SK-N-SH (cell line): Measurements from ENCODE around the gene FFAR2. TPM values are rescaled to one million over a fixed set of nuclear protein-coding genes. Genes with fewer than 3 reads are reported as not detected.
"Not testable (repeated sequence)": the region's sequence is repeated elsewhere in the genome, so short reads cannot be mapped to it uniquely, and the experiment has no call there.

ENCODE experiments used
- CTCF ChIA-PET: fragments of 300-600, 350-600 bp; formaldehyde crosslinking; extraction: SDS; loops from one replicate; lab custom pipeline; 2021; lab: Yijun Ruan, JAX
- POLR2A ChIA-PET: fragments of 350-600 bp; sonication (Branson Sonifier 250); formaldehyde crosslinking; extraction: SDS; loops from one replicate; lab custom pipeline; 2020; ENCODE audit warnings: antibody characterized with exemption, inconsistent platforms; lab: Yijun Ruan, JAX
- DNase-seq: peaks from one replicate; pipeline ENCODE4 v3.0.0; 2012
- H2AFZ ChIP-seq: fragments of 200-600 bp; sonication (generic); 2 replicates; pipeline ENCODE4 v1.8.1; 2016; ENCODE audit warnings: antibody characterized with exemption, mild to moderate bottlenecking, low read depth
- H3F3A ChIP-seq: fragments of 200-600 bp; sonication (generic); replicated peaks from 2 replicates; pipeline ENCODE3; 2016; ENCODE audit warnings: antibody characterized with exemption, mild to moderate bottlenecking; ENCODE audit not compliant: insufficient read depth
- H3K27ac ChIP-seq, 2 experiments: fragments of 200-500 bp in 1 of 2; fragments of 200-600 bp in 1 of 2; sonication (Bioruptor generic) in 1 of 2; sonication (generic), shearing (Covaris generic) in 1 of 2; 2 replicates each; pipeline versions ENCODE4 v1.5.1 to v1.6.1; 2014 to 2016; ENCODE audit warnings: low read depth in 2 of 2, inconsistent platforms in 1 of 2, low read length in 1 of 2, mild to moderate bottlenecking in 1 of 2, mixed read lengths in 1 of 2
- H3K27me3 ChIP-seq: fragments of 200-600 bp; sonication (generic), shearing (Covaris generic); 2 replicates; pipeline ENCODE4 v1.6.1; 2016; ENCODE audit warnings: mixed run types; ENCODE audit not compliant: insufficient read depth
- H3K36me3 ChIP-seq, 2 experiments: fragments of 200-500 bp in 1 of 2; fragments of 200-600 bp in 1 of 2; sonication (Bioruptor generic) in 1 of 2; sonication (generic) in 1 of 2; replicated peaks in 1 of 2; 2 replicates each; pipeline versions ENCODE3 to v1.5.1; 2014 to 2016; ENCODE audit warnings: low read length in 1 of 2, mild to moderate bottlenecking in 1 of 2; ENCODE audit not compliant: insufficient read depth in 2 of 2, control insufficient read depth in 1 of 2
- H3K4me1 ChIP-seq, 2 experiments: fragments of 200-500 bp in 1 of 2; fragments of 200-600 bp in 1 of 2; sonication (Bioruptor generic) in 1 of 2; sonication (generic), shearing (Covaris generic) in 1 of 2; 2 replicates each; pipeline versions ENCODE4 v1.5.1 to v1.6.1; 2014 to 2016; ENCODE audit warnings: low read depth in 1 of 2, low read length in 1 of 2, mixed run types in 1 of 2; ENCODE audit not compliant: insufficient read depth in 2 of 2, control insufficient read depth in 1 of 2
- H3K4me2 ChIP-seq: fragments of 200-600 bp; sonication (generic), shearing (Covaris generic); 2 replicates; pipeline ENCODE4 v1.6.1; 2017; ENCODE audit warnings: mixed run types
- H3K4me3 ChIP-seq, 2 experiments: fragments of 200-500 bp in 1 of 2; fragments of 200-600 bp in 1 of 2; sonication (Bioruptor generic) in 1 of 2; sonication (generic), shearing (Covaris generic) in 1 of 2; 2 replicates each; pipeline versions ENCODE4 v1.5.1 to v1.8.1; 2014 to 2016; ENCODE audit warnings: low read depth in 2 of 2, inconsistent platforms in 1 of 2, low read length in 1 of 2, mild to moderate bottlenecking in 1 of 2, mixed read lengths in 1 of 2, moderate library complexity in 1 of 2
- H3K79me2 ChIP-seq: fragments of 200-600 bp; sonication (generic); 2 replicates; pipeline ENCODE4 v1.8.1; 2017; ENCODE audit warnings: mild to moderate bottlenecking; ENCODE audit not compliant: insufficient read depth
- H3K9ac ChIP-seq: fragments of 200-600 bp; sonication (generic); 2 replicates; pipeline ENCODE4 v1.6.1; 2017; ENCODE audit warnings: mixed run types
- H3K9me2 ChIP-seq: fragments of 200-600 bp; sonication (generic); 2 replicates; pipeline ENCODE4 v1.6.1; 2017; ENCODE audit warnings: mixed run types
- H3K9me3 ChIP-seq: fragments of 200-600 bp; sonication (generic); 2 replicates; pipeline ENCODE4 v1.6.1; 2017; ENCODE audit warnings: mixed run types, mild to moderate bottlenecking, moderate library complexity
- H4K20me1 ChIP-seq: fragments of 200-600 bp; sonication (generic); 2 replicates; pipeline ENCODE4 v1.6.1; 2017; ENCODE audit warnings: mild to moderate bottlenecking, mixed run types; ENCODE audit not compliant: insufficient read depth
- EP300 ChIP-seq, 2 experiments: IDR thresholded peaks; 2 replicates each; pipeline versions ENCODE4 v1.4.0 to v1.6.1; 2012; ENCODE audit warnings: borderline replicate concordance in 1 of 2, low read depth in 1 of 2, low read length in 1 of 2
- EZH2phosphoT487 ChIP-seq: fragments of 200-600 bp; sonication (generic); IDR thresholded peaks from 2 replicates; pipeline ENCODE4 v1.6.1; 2017; ENCODE audit warnings: low read depth, mixed run types, mild to moderate bottlenecking, antibody characterized with exemption, moderate library complexity, borderline replicate concordance
- FOXM1 ChIP-seq: IDR thresholded peaks from 2 replicates; pipeline ENCODE4 v1.4.0; 2012; ENCODE audit warnings: low read depth, mild to moderate bottlenecking
- GABPA ChIP-seq: IDR thresholded peaks from 2 replicates; pipeline ENCODE4 v1.4.0; 2012; ENCODE audit warnings: low read depth, mild to moderate bottlenecking
- MEF2A ChIP-seq: IDR thresholded peaks from 2 replicates; pipeline ENCODE4 v1.4.0; 2012; ENCODE audit warnings: low read depth, borderline replicate concordance
- MXI1 ChIP-seq: IDR thresholded peaks from 2 replicates; pipeline ENCODE4 v1.6.1; 2012; ENCODE audit warnings: mild to moderate bottlenecking, low read depth, low read length, improper control_type of control experiment
- NRF1 ChIP-seq: IDR thresholded peaks from 2 replicates; pipeline ENCODE4 v1.6.1; 2012; ENCODE audit warnings: low read depth, mild to moderate bottlenecking, low read length
- RXRA ChIP-seq: IDR thresholded peaks from 2 replicates; pipeline ENCODE4 v1.4.0; 2012; ENCODE audit warnings: low read depth, mild to moderate bottlenecking, borderline replicate concordance
- SIN3A ChIP-seq: IDR thresholded peaks from 2 replicates; pipeline ENCODE4 v1.6.1; 2012; ENCODE audit warnings: low read depth, mild to moderate bottlenecking, low read length, moderate library complexity, borderline replicate concordance
- TAF1 ChIP-seq: IDR thresholded peaks from 2 replicates; pipeline ENCODE4 v1.6.1; 2012; ENCODE audit warnings: low read depth, mild to moderate bottlenecking, low read length, moderate library complexity, borderline replicate concordance
- TEAD4 ChIP-seq: IDR thresholded peaks from 2 replicates; pipeline ENCODE4 v1.4.0; 2012; ENCODE audit warnings: mild to moderate bottlenecking, borderline replicate concordance; ENCODE audit not compliant: insufficient read depth
- ZBTB33 ChIP-seq: IDR thresholded peaks from 2 replicates; pipeline ENCODE4 v1.4.0; 2012; ENCODE audit warnings: low read depth, borderline replicate concordance
- WGBS: methylation state at CpG from one replicate; pipeline ENCODE4 v1.1.6; 2017; ENCODE audit warnings: low lambda C conversion rate; 5-methylcytosine and 5-hydroxymethylcytosine counted together
- polyA plus RNA-seq, 3 experiments: library from polyadenylated mRNA; depleted of rRNA; stranded (reverse); fragments of >200 nt; gene quantifications; 2 replicates each; pipeline ENCODE4 v1.2.3, GENCODE V29; 2012
- TF ChIP-seq, protein P1 (sequence below): IDR thresholded peaks from 2 replicates; pipeline ENCODE4 v1.6.1; 2012; ENCODE audit warnings: mild to moderate bottlenecking, low read depth, low read length, moderate library complexity

FFAR2 gene
- polyA plus RNA-seq, 1 of the 3 experiments (the other 2 are of a cell fraction): not detected

- H3K9me2 ChIP-seq: no peaks in the 10 kb centered on the region
- peaks cover 0 to 5% of the 10 kb centered on the region in 2 experiments; a peak in 1 of 4 replicates for H3K4me1 ChIP-seq
- POLR2A ChIA-PET: no interaction called here
- no peak overlapping the region for H3K4me3 ChIP-seq
- H3K4me2 ChIP-seq: no peak overlapping the region
- H3F3A ChIP-seq: no peaks in the 10 kb centered on the region
- H3K9me3 ChIP-seq: no peaks in the 10 kb centered on the region
- no peak for TF ChIP-seq ZBTB33
- H3K27ac ChIP-seq: no peak overlapping the region
- 46% methylated on average over 7 of the region's 9 CpGs for WGBS
- CTCF ChIA-PET: interaction anchor here (0.6 to 2.9 kb wide), 5 partner anchors 14 to 108 kb away, joined by 3 to 11 read pairs (median 5); partner anchors contain the start of gene FFAR2
- no peaks in the 10 kb centered on the region for H4K20me1 ChIP-seq
- no peak overlapping the region for H3K9ac ChIP-seq
- H3K79me2 ChIP-seq: no peaks in the 10 kb centered on the region
- no peak overlapping the region for H2AFZ ChIP-seq
- peaks cover 28% of the 10 kb centered on the region; the same call in 1 of the 2 replicates for H3K27me3 ChIP-seq
- no peaks in the 10 kb centered on the region for H3K36me3 ChIP-seq
- DNase-seq: no peak
Observed at GRCh38 chr19:35461060-35461459, 13.0 kb downstream of the FFAR2 start.

- H3K27me3 ChIP-seq: peaks cover 33% of the 10 kb centered on the region
- H3K27ac ChIP-seq, DNase-seq, H3K4me1 ChIP-seq, POLR2A ChIA-PET, H2AFZ ChIP-seq, H3K4me3 ChIP-seq, H4K20me1 ChIP-seq, H3K79me2 ChIP-seq, H3K4me2 ChIP-seq, H3K9me2 ChIP-seq, H3F3A ChIP-seq, H3K9ac ChIP-seq, H3K36me3 ChIP-seq, H3K9me3 ChIP-seq: not testable (repeated sequence)
- CTCF ChIA-PET: interaction anchor here (2.0 to 2.9 kb wide), 2 partner anchors 33 to 109 kb away, joined by 6 to 11 read pairs; no protein-coding TSS in a partner anchor
Observed at GRCh38 chr19:35461788-35462187, 13.7 kb downstream of the FFAR2 start.

GRCh38 chr19:35462476-35462953 is 14.5 kb downstream of the FFAR2 start:
- Histone ChIP-seq H3K36me3 (no peaks in the 10 kb centered on the region), H3F3A (no peaks in the 10 kb centered on the region), H3K27me3 (peaks cover 40% of the 10 kb centered on the region), H2AFZ (no peak overlapping the region), H3K79me2 (no peaks in the 10 kb centered on the region), H3K4me2 (no peak overlapping the region), H3K27ac (no peak overlapping the region), H3K4me1 (peaks cover 0 to 5% of the 10 kb centered on the region in 2 experiments; a peak in 1 of 4 replicates), H3K4me3 (no peak overlapping the region), H4K20me1 (no peaks in the 10 kb centered on the region), H3K9ac (no peak overlapping the region), H3K9me3 (no peaks in the 10 kb centered on the region), H3K9me2 (no peaks in the 10 kb centered on the region)
- CTCF ChIA-PET: interaction anchor here (2.0 to 2.9 kb wide), 2 partner anchors 32 to 110 kb away, joined by 6 to 11 read pairs; no protein-coding TSS in a partner anchor
- POLR2A ChIA-PET: interaction anchor here (0.6 kb wide), 1 partner anchor 134 kb away, joined by 4 read pairs; no protein-coding TSS in a partner anchor
- 7% methylated on average over 6 of the region's 6 CpGs for WGBS
- DNase-seq: no peak
- TF ChIP-seq GABPA: no peak
- TF ChIP-seq TEAD4: no peak
- TF ChIP-seq NRF1: no peak
- TF ChIP-seq SIN3A: no peak
- no peak for TF ChIP-seq TAF1
- TF ChIP-seq MXI1: no peak
- TF ChIP-seq MEF2A: no peak
- TF ChIP-seq EP300 (IDR thresholded peaks at IDR 0.05; ENCODE audit: borderline replicate concordance in 1 of 2, low read depth in 1 of 2, low read length in 1 of 2): no peak
- no peak for TF ChIP-seq EZH2phosphoT487
- TF ChIP-seq, protein P1, sequence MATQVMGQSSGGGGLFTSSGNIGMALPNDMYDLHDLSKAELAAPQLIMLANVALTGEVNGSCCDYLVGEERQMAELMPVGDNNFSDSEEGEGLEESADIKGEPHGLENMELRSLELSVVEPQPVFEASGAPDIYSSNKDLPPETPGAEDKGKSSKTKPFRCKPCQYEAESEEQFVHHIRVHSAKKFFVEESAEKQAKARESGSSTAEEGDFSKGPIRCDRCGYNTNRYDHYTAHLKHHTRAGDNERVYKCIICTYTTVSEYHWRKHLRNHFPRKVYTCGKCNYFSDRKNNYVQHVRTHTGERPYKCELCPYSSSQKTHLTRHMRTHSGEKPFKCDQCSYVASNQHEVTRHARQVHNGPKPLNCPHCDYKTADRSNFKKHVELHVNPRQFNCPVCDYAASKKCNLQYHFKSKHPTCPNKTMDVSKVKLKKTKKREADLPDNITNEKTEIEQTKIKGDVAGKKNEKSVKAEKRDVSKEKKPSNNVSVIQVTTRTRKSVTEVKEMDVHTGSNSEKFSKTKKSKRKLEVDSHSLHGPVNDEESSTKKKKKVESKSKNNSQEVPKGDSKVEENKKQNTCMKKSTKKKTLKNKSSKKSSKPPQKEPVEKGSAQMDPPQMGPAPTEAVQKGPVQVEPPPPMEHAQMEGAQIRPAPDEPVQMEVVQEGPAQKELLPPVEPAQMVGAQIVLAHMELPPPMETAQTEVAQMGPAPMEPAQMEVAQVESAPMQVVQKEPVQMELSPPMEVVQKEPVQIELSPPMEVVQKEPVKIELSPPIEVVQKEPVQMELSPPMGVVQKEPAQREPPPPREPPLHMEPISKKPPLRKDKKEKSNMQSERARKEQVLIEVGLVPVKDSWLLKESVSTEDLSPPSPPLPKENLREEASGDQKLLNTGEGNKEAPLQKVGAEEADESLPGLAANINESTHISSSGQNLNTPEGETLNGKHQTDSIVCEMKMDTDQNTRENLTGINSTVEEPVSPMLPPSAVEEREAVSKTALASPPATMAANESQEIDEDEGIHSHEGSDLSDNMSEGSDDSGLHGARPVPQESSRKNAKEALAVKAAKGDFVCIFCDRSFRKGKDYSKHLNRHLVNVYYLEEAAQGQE: no peak
- no peak for TF ChIP-seq FOXM1
- TF ChIP-seq RXRA: no peak
